Esophagus muscularis mucosa (tissue), 4 donors: ENCODE data around the gene PAOX. TPM values are rescaled to one million over a fixed set of nuclear protein-coding genes. Genes with fewer than 3 reads are reported as not detected.

Source experiments
- DNase-seq: peaks from one replicate; pipeline ENCODE4 v3.0.0-alpha.2; 2017; ENCODE audit errors: extremely low spot score
- H3K27ac ChIP-seq, 4 donors: fragments of 200-600 bp; sonication (generic); replicated peaks in 1 of 4; 1 replicate in 3 of 4; 2 replicates in 1 of 4; pipeline ENCODE4 v1.5.1; 2016 to 2019; ENCODE audit warnings: mild to moderate bottlenecking in 1 of 4
- H3K27me3 ChIP-seq, 4 donors: fragments of 200-600 bp; sonication (generic); one replicate each; pipeline versions ENCODE4 v1.5.1 to v1.6.0; 2016 to 2019
- H3K36me3 ChIP-seq, 4 donors: fragments of 200-600 bp; sonication (generic); one replicate each; pipeline ENCODE4 v1.5.1; 2016 to 2019
- H3K4me1 ChIP-seq, 4 donors: fragments of 200-600 bp; sonication (generic); one replicate each; pipeline ENCODE4 v1.5.1; 2016 to 2019
- H3K4me3 ChIP-seq, 4 donors: fragments of 200-600 bp; sonication (generic); 1 replicate in 2 of 4; 2 replicates in 2 of 4; pipeline ENCODE4 v1.5.1; 2016 to 2019; ENCODE audit warnings: mild to moderate bottlenecking in 4 of 4, moderate library complexity in 1 of 4
- H3K9me3 ChIP-seq, 4 donors: fragments of 200-600 bp; sonication (generic); 1 replicate in 3 of 4; 2 replicates in 1 of 4; pipeline ENCODE4 v1.5.1; 2016 to 2019
- EP300 ChIP-seq: sonication (generic); formaldehyde crosslinking; IDR thresholded peaks from one replicate; pipeline ENCODE4 v1.6.1; 2017; ENCODE audit warnings: antibody characterized with exemption
- POLR2A ChIP-seq: fragments of 450-650 bp; IDR thresholded peaks from one replicate; pipeline ENCODE4 v1.6.1; 2017; ENCODE audit warnings: antibody characterized with exemption, moderate library complexity, mild to moderate bottlenecking, low read depth
- POLR2AphosphoS5 ChIP-seq, 2 donors: sonication (generic); formaldehyde crosslinking; IDR thresholded peaks; one replicate each; pipeline ENCODE4 v1.6.1; 2017; ENCODE audit warnings: antibody characterized with exemption in 2 of 2
- WGBS: methylation state at CpG from one replicate; pipeline ENCODE4 v1.1.5; 2018; 5-methylcytosine and 5-hydroxymethylcytosine counted together
- intact Hi-C: fragments of 100-400 bp; cut with DNase I; formaldehyde crosslinking; loops from one replicate; pipeline ENCODE4 v1.15.1; 2023
- total RNA-seq, 4 donors: library from RNA; depleted of rRNA; stranded (reverse); fragments of >200 nt; gene quantifications; one replicate each; pipeline versions ENCODE4 v1.1.0 to v1.2.1, GENCODE V29; 2016
- TF ChIP-seq, protein P1 (sequence below), 3 experiments: fragments of 200-600 bp in 2 of 3; fragments of 450-650 bp in 1 of 3; sonication (generic) in 2 of 3; IDR thresholded peaks; one replicate each; pipeline ENCODE4 v1.5.1; 2017 to 2019; ENCODE audit warnings: antibody characterized with exemption in 3 of 3, mild to moderate bottlenecking in 2 of 3, moderate library complexity in 1 of 3

The PAOX gene
- total RNA-seq, 4 donors from 2014 or later: 10.1 to 15.0 (median 14.3) TPM

DNA sequence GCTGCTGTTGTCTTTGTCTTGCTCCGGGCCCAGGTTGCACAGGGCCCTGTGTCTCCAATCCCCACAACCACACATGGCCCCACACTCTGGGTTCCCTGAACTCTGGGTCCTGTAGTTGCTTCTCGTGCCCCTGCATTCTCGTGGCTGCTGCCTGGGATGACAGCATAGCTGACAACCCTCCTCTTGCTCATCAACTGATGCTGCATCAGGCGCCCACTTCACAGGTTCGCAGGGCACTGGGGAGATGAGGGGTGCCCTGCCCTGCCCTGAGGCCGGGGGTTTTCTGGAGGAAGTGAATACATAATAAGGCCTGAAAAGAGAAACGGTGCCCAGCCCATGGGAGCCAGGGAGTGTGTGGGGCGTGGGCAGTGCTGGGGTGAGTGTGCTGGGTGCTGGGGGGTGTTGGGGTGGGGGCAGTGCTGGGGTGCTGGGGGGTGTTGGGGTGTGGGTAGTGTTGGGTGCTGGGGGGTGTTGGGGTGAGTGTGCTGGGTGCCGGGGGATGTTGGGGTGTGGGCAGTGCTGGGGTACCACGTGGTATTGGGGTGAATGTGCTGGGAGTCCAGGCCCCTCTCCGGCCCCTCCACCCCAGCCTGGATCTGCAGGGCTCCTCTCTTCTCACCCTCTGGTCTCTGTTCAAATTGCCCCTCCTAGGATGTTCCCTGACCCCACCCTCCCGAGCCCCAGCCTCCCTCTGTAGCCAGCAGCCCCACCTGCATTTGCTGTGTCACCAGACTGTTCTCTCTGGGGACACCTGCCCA is 12.9 kb downstream of the PAOX start:
- Histone ChIP-seq H3K27ac (no peak overlapping the region), H3K9me3 (no peaks in the 10 kb centered on the region), H3K27me3 (no peaks in the 10 kb centered on the region), H3K4me3 (no peak overlapping the region), H3K36me3 (peaks cover 0 to 57% (median 17%) of the 10 kb centered on the region in 4 donors), H3K4me1 (peaks cover 14 to 20% (median 17%) of the 10 kb centered on the region in 4 donors)
- no peak for DNase-seq
- intact Hi-C loops: no loop called here
- TF ChIP-seq POLR2A (no peak), POLR2AphosphoS5 (IDR thresholded peaks at IDR 0.05) (no peak), EP300 (no peak)
- TF ChIP-seq, protein P1, sequence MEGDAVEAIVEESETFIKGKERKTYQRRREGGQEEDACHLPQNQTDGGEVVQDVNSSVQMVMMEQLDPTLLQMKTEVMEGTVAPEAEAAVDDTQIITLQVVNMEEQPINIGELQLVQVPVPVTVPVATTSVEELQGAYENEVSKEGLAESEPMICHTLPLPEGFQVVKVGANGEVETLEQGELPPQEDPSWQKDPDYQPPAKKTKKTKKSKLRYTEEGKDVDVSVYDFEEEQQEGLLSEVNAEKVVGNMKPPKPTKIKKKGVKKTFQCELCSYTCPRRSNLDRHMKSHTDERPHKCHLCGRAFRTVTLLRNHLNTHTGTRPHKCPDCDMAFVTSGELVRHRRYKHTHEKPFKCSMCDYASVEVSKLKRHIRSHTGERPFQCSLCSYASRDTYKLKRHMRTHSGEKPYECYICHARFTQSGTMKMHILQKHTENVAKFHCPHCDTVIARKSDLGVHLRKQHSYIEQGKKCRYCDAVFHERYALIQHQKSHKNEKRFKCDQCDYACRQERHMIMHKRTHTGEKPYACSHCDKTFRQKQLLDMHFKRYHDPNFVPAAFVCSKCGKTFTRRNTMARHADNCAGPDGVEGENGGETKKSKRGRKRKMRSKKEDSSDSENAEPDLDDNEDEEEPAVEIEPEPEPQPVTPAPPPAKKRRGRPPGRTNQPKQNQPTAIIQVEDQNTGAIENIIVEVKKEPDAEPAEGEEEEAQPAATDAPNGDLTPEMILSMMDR (IDR thresholded peaks at IDR 0.05): no peak
- WGBS: 90% methylated on average over 9 of the region's 12 CpGs

DNA sequence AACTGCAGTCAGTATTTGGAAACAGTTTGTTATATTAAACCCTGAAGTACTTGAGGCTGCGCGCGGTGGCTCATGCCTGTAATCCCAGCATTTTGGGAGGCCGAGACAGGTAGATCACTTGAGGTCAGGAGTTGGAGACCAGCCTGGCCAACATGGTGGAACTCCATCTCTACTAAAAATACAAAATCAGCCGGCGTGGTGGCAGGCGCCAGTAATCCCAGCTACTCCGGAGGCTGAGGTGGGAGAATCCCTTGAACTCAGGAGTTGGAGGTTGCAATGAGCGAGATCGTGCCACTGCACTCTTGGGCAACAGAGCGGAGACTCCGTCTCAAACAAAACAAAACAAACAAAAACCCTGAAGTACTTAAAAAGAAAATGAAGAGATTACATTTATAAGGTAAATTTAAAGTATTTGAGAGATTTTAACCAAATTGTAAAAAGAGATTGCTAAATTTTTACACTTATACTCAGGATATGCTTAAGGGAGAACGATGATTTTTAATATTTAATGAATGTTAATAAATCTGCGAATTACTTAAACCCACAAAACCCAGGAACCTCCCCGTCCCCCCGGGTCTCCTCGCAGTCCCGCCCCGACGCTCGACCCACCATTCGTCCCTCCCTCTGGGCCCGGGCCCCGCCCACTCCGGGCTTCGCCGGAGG is 14.5 kb downstream of the PAOX start:
- intact Hi-C loops: no loop called here
- peak overlapping the region; percentile 75 to 86 (median 82) for H3K27ac ChIP-seq
- TF ChIP-seq EP300 (no peak), POLR2AphosphoS5 (IDR thresholded peaks at IDR 0.05) (no peak), POLR2A (no peak)
- TF ChIP-seq, protein P1 (IDR thresholded peaks at IDR 0.05): no peak
- peaks cover 2 to 63% (median 30%) of the 10 kb centered on the region in 4 donors for H3K36me3 ChIP-seq
- H3K9me3 ChIP-seq: no peaks in the 10 kb centered on the region
- no peak for DNase-seq
- 36% methylated on average over 27 of the region's 27 CpGs for WGBS
- peaks cover 14 to 20% (median 17%) of the 10 kb centered on the region in 4 donors for H3K4me1 ChIP-seq
- H3K27me3 ChIP-seq: no peaks in the 10 kb centered on the region
- peak overlapping the region; percentile 67 to 93 (median 81) for H3K4me3 ChIP-seq

DNA sequence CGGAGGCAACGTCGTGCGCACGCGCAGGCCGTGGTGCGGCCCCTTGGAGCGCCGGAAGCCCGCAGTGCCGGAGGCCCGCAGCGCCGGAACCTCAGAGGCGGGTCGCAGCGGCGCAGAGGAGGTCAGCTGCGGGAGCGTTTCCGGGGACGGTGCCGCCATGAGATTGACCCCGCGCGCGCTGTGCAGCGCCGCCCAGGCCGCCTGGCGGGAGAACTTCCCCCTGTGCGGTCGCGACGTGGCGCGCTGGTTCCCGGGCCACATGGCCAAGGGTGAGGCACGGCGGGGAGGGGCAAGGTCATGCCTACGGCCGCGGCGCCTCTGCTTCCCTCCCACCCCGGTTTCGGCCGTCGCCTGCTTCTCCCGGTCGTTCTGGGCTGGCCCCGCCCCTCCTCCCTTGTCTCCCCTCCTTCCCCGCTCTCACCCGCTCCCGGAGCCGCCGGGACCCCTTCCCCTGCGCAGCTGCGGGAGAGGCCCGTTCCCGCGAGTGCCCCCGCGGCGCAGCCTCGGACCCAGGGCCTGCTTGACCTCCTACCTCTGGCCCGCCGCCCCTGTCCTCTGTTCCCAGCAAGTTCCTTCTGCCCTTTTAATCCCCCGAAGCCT is 15.1 kb downstream of the PAOX start, which contains the start of gene MTG1:
Gene MTG1 (plus strand): TSS at position 94 of the 600 bp plus-strand sequence. CDS start 64 bp downstream, at position 158.
- H3K4me1 ChIP-seq: peaks cover 14 to 20% (median 17%) of the 10 kb centered on the region in 4 donors
- H3K27me3 ChIP-seq: no peaks in the 10 kb centered on the region
- H3K36me3 ChIP-seq: peaks cover 8 to 63% (median 34%) of the 10 kb centered on the region in 4 donors
- intact Hi-C loops: no loop called here
- H3K27ac ChIP-seq: peak within 1 kb of the TSS; percentile 75 to 86 (median 82)
- no peaks in the 10 kb centered on the region for H3K9me3 ChIP-seq
- 1% methylated on average over 41 of the region's 69 CpGs for WGBS
- peak; percentile 96 for DNase-seq
- peak; percentile 89 to 91 for TF ChIP-seq POLR2AphosphoS5 (IDR thresholded peaks at IDR 0.05)
- TF ChIP-seq POLR2A: peak; percentile 46
- TF ChIP-seq, protein P1 (IDR thresholded peaks at IDR 0.05): peak; percentile 25 to 39 (median 37)
- TF ChIP-seq EP300: no peak
- H3K4me3 ChIP-seq: peak within 1 kb of the TSS; percentile 67 to 93 (median 81)

DNA sequence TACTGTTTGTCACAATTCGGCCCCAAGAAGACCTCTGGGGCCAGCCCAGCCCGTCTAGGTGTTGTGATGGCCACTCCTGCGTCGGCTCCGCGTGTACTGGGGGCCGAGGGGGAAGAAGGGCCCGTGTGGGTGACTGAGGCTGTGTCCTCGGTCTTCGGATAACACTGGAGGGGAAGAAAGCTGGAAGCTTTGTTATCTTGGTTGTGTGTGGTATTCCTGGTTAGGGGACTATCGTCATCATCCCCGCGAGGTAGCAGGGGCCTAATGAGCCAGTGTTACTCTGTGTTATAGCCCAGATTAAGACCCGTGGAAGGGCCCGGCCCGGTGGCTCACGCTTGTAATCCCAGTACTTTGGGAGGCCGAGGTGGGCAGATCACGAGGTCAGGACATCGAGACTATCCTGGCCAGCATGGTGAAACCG is 15.7 kb downstream of the PAOX start:
- peak overlapping the region; percentile 75 to 86 (median 82) for H3K27ac ChIP-seq
- H3K36me3 ChIP-seq: peaks cover 10 to 64% (median 40%) of the 10 kb centered on the region in 4 donors
- TF ChIP-seq, protein P1 (IDR thresholded peaks at IDR 0.05): no peak
- no peak for TF ChIP-seq POLR2AphosphoS5 (IDR thresholded peaks at IDR 0.05)
- TF ChIP-seq EP300: no peak
- no peak for TF ChIP-seq POLR2A
- H3K9me3 ChIP-seq: no peaks in the 10 kb centered on the region
- H3K27me3 ChIP-seq: no peaks in the 10 kb centered on the region
- intact Hi-C loops: no loop called here
- H3K4me1 ChIP-seq: peaks cover 8 to 20% (median 15%) of the 10 kb centered on the region in 4 donors
- H3K4me3 ChIP-seq: peak overlapping the region; percentile 67 to 93 (median 81)
- DNase-seq: no peak
- 44% methylated on average over 16 of the region's 21 CpGs for WGBS
